HepG2 (cell line): ENCODE measurements around the gene CD44. TPM values are rescaled to one million over a fixed set of nuclear protein-coding genes. Genes with fewer than 3 reads are reported as not detected.
A peak's percentile ranks its signal among the peaks of the same experiment; 100 is the strongest.

Source experiments
- ATAC-seq: fragments of 200-7000 bp; cut with Tn5 transposase; 3 replicates; pipeline ENCODE4 v1.9.1; 2020; ENCODE audit warnings: mild to moderate bottlenecking, moderate library complexity
- BruUV-seq: library from RNA; stranded (reverse); fragments of 400-500 nt; replicated peaks from 2 replicates; lab custom pipeline; 2021; lab: Mats Ljungman, UMichigan
- CTCF ChIA-PET: fragments of 300-600 bp; formaldehyde crosslinking; extraction: SDS; loops from one replicate; lab custom pipeline; 2021; ENCODE audit warnings: low total read pairs, inconsistent platforms, low intra/inter-chr PET ratio; lab: Yijun Ruan, JAX
- POLR2A ChIA-PET: fragments of 350-600 bp; sonication (Branson Sonifier 250); formaldehyde crosslinking; loops from one replicate; lab custom pipeline; 2020; ENCODE audit warnings: antibody characterized with exemption, inconsistent platforms; lab: Yijun Ruan, JAX
- DNase-seq: peaks from one replicate; pipeline ENCODE4 v3.0.0-alpha.2; 2015; ENCODE audit warnings: low spot score
- FAIRE-seq: peaks from 3 replicates; lab custom pipeline; 2011; peaks lifted over from hg19 to GRCh38; lab: Jason Lieb, UNC
- H2AFZ ChIP-seq: one replicate; pipeline ENCODE4 v1.6.1; 2011; ENCODE audit warnings: low read length, inconsistent platforms
- H3K27ac ChIP-seq: fragments of 300-600 bp; 3 replicates; pipeline ENCODE4 v1.8.0; 2011; ENCODE audit warnings: mixed run types, mild to moderate bottlenecking, mixed read lengths, low read length, inconsistent platforms; ENCODE audit not compliant: insufficient read depth; ENCODE audit errors: extremely low read length
- H3K27me3 ChIP-seq, 2 experiments: fragments of 200-600 bp in 1 of 2; 2 replicates in 1 of 2; 3 replicates in 1 of 2; pipeline versions ENCODE4 v1.6.0 to v1.8.0; 2011; ENCODE audit warnings: low read length in 2 of 2, mild to moderate bottlenecking in 2 of 2, moderate library complexity in 2 of 2, inconsistent platforms in 1 of 2; ENCODE audit not compliant: insufficient read depth in 2 of 2, control insufficient read depth in 1 of 2
- H3K36me3 ChIP-seq, 2 experiments: fragments of 200-600 bp in 1 of 2; replicated peaks in 1 of 2; 2 replicates in 1 of 2; 3 replicates in 1 of 2; pipeline versions ENCODE4 v1.5.1 to v1.8.0; 2011; ENCODE audit warnings: low read length in 2 of 2, inconsistent platforms in 1 of 2; ENCODE audit not compliant: insufficient read depth in 2 of 2, control insufficient read depth in 1 of 2
- H3K4me1 ChIP-seq: 2 replicates; pipeline ENCODE4 v1.5.1; 2012; ENCODE audit warnings: low read length, inconsistent platforms; ENCODE audit not compliant: insufficient read depth
- H3K4me2 ChIP-seq: 2 replicates; pipeline ENCODE4 v1.6.0; 2011; ENCODE audit warnings: low read depth, low read length, inconsistent platforms
- H3K4me3 ChIP-seq, 3 experiments: fragments of 200-600 bp in 1 of 3; sonication (generic), shearing (Covaris generic) in 1 of 3; replicated peaks in 1 of 3; 2 replicates each; pipeline ENCODE4 v1.5.1; 2011 to 2016; ENCODE audit warnings: low read length in 3 of 3, inconsistent platforms in 2 of 3, low read depth in 2 of 3, mild to moderate bottlenecking in 2 of 3, control low read depth in 1 of 3, mixed read lengths in 1 of 3; ENCODE audit not compliant: insufficient read depth in 1 of 3
- H3K79me2 ChIP-seq: one replicate; pipeline ENCODE4 v1.6.1; 2011; ENCODE audit warnings: low read length, inconsistent platforms; ENCODE audit not compliant: insufficient read depth
- H3K9ac ChIP-seq: 2 replicates; pipeline ENCODE4 v1.6.0; 2011; ENCODE audit warnings: mild to moderate bottlenecking, low read depth, low read length, inconsistent platforms; ENCODE audit not compliant: insufficient read depth
- H3K9me3 ChIP-seq: 2 replicates; pipeline ENCODE4 v1.5.1; 2012; ENCODE audit warnings: mild to moderate bottlenecking, low read length
- H4K20me1 ChIP-seq: 2 replicates; pipeline ENCODE4 v1.6.0; 2011; ENCODE audit warnings: inconsistent platforms, mild to moderate bottlenecking, low read length, moderate library complexity; ENCODE audit not compliant: insufficient read depth
- ATF7 ChIP-seq, 2 experiments: fragments of 450-650 bp in 1 of 2; sonication (generic) in 1 of 2; formaldehyde crosslinking in 1 of 2; IDR thresholded peaks; 2 replicates each; pipeline versions ENCODE4 v1.4.0 to v1.6.1; 2016 to 2020; ENCODE audit warnings: antibody characterized with exemption in 1 of 2, mild to moderate bottlenecking in 1 of 2, missing genetic modification reagents in 1 of 2
- RELA ChIP-seq: sonication (generic); formaldehyde crosslinking; IDR thresholded peaks from 2 replicates; pipeline ENCODE4 v1.4.0; 2020; ENCODE audit warnings: missing genetic modification reagents
- ZFP82 ChIP-seq: sonication (generic); formaldehyde crosslinking; IDR thresholded peaks from 2 replicates; pipeline ENCODE4 v1.5.1; 2020; ENCODE audit warnings: mild to moderate bottlenecking, missing genetic modification reagents, borderline replicate concordance
- ZNF329 ChIP-seq: sonication (generic); formaldehyde crosslinking; IDR thresholded peaks from 2 replicates; pipeline ENCODE4 v1.9.0; 2021; ENCODE audit warnings: low read depth, mild to moderate bottlenecking, missing genetic modification reagents
- ZNF629 ChIP-seq: sonication (generic); formaldehyde crosslinking; conservative IDR thresholded peaks from 2 replicates; pipeline ENCODE4 v1.5.0; 2020; ENCODE audit warnings: missing genetic modification reagents
- ZNF674 ChIP-seq: sonication (generic); formaldehyde crosslinking; IDR thresholded peaks from 2 replicates; pipeline ENCODE4 v1.5.0; 2020; ENCODE audit warnings: low read depth, mild to moderate bottlenecking, missing genetic modification reagents
- whole genome bisulfite sequencing: methylation state at CpG from one replicate; pipeline ENCODE4 v1.1.6; 2017; ENCODE audit warnings: low lambda C conversion rate; 5-methylcytosine and 5-hydroxymethylcytosine counted together
- in situ Hi-C: cut with HindIII; loops from 2 replicates; pipeline ENCODE4 v1.10.0; 2017; ENCODE audit warnings: low pct_unique_long_range_greater_than_20kb; ENCODE audit not compliant: extremely low pct_ligation_motif_present
- intact Hi-C: fragments of 100-400 bp; cut with micrococcal nuclease; formaldehyde crosslinking; loops from one replicate; pipeline ENCODE4 v1.10.0; 2022; ENCODE audit not compliant: unreplicated experiment
- polyA plus RNA-seq, 8 experiments: library from polyadenylated mRNA; depleted of rRNA in 3 of 8; stranded (reverse) in 7 of 8; unstranded in 1 of 8; fragments of >200 nt; fragmentation: Illumina TruSeq in 4 of 8; extraction: Trizol in 4 of 8; gene quantifications; 2 replicates each; pipeline versions ENCODE4 v1.2.1 to v1.2.3, GENCODE V29; 2011 to 2016; ENCODE audit warnings: low read depth in 4 of 8, missing spikeins in 1 of 8, mixed read lengths in 1 of 8; ENCODE audit not compliant: insufficient read depth in 1 of 8
- total RNA-seq, 5 experiments: library from RNA; depleted of rRNA; stranded (reverse); fragments of >200 nt; fragmentation: Illumina TruSeq; extraction: Trizol; gene quantifications; 2 replicates each; pipeline ENCODE4 v1.2.3, GENCODE V29; 2016; ENCODE audit warnings: low read depth in 1 of 5
- TF ChIP-seq, protein P1 (sequence below): IDR thresholded peaks from 2 replicates; pipeline ENCODE4 v1.6.1; 2016; ENCODE audit warnings: low read depth, control low read depth
- TF ChIP-seq, protein P2 (sequence below): sonication (generic); formaldehyde crosslinking; IDR thresholded peaks from 2 replicates; pipeline ENCODE4 v1.4.0; 2020; ENCODE audit warnings: missing genetic modification reagents
- TF ChIP-seq, protein P3 (sequence below): IDR thresholded peaks from 2 replicates; pipeline ENCODE4 v1.6.1; 2016; ENCODE audit warnings: missing compliant biosample characterization, missing genetic modification reagents, borderline replicate concordance
- TF ChIP-seq, protein P4 (sequence below): sonication (generic); formaldehyde crosslinking; IDR thresholded peaks from 2 replicates; pipeline ENCODE4 v1.4.0; 2020; ENCODE audit warnings: mild to moderate bottlenecking, missing genetic modification reagents

Gene CD44
- total and polyA plus RNA-seq, 2 of the 13 experiments (the other 11 are each of a cell fraction or from before 2014, with no cell fraction given) = 0.02 to 0.11 TPM

DNA sequence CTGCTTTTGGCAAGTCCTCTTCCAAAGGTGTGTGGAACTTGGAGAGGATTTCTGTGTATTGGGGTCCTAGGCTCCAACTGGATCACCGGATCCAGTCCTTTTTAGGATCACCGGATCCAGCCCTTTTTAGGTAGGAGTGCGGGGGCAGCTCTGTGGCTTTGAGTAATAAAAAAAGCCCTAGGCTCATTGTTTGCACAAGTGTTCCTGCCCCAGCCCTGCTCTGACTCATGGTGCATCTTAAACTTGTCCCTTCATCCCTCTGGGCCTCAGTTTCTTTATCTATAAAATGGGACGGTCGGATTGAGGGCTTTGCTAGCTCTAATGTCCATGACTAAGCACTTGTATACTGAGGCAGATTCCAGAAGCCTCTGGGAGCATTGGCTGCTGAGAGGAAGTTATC is 22.7 kb upstream of the CD44 start:
- CTCF ChIA-PET = no interaction called here
- no peak overlapping the region for H3K4me2 ChIP-seq
- ATAC-seq = no peak

GRCh38 chr11:35116762-35117640 is 22.0 kb upstream of the CD44 start:
- Histone ChIP-seq H3K9me3 (no peaks in the 10 kb centered on the region), H3K4me3 (no peak overlapping the region), H4K20me1 (no peaks in the 10 kb centered on the region), H3K4me1 (no peaks in the 10 kb centered on the region), H3K4me2 (no peak overlapping the region), H2AFZ (no peak overlapping the region), H3K9ac (no peak overlapping the region), H3K36me3 (no peaks in the 10 kb centered on the region), H3K27me3 (peaks cover 0 to 4% of the 10 kb centered on the region in 2 experiments; a peak in 2 of 5 replicates), H3K27ac (no peak overlapping the region), H3K79me2 (no peaks in the 10 kb centered on the region)
- DNase-seq (no peak), ATAC-seq (no peak), FAIRE-seq (no peak)
- BruUV-seq = no TSS peak
- ChIA-PET CTCF (no interaction called here), POLR2A (no interaction called here)
- WGBS = 5% methylated on average over 3 of the region's 4 CpGs
- in situ Hi-C loops (loop anchor here (10.0 kb wide), 1 partner anchor 58 kb away; no protein-coding TSS in a partner anchor), intact Hi-C loops (no loop called here)
- TF ChIP-seq, protein P1, sequence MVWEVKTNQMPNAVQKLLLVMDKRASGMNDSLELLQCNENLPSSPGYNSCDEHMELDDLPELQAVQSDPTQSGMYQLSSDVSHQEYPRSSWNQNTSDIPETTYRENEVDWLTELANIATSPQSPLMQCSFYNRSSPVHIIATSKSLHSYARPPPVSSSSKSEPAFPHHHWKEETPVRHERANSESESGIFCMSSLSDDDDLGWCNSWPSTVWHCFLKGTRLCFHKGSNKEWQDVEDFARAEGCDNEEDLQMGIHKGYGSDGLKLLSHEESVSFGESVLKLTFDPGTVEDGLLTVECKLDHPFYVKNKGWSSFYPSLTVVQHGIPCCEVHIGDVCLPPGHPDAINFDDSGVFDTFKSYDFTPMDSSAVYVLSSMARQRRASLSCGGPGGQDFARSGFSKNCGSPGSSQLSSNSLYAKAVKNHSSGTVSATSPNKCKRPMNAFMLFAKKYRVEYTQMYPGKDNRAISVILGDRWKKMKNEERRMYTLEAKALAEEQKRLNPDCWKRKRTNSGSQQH = no peak
- TF ChIP-seq ATF7 (IDR thresholded peaks at IDR 0.05) = no peak
- TF ChIP-seq ATF7 (CRISPR knock-in tag; IDR thresholded peaks at IDR 0.05) = no peak
- no peak for TF ChIP-seq ZNF329 (CRISPR knock-in tag)
- TF ChIP-seq RELA (CRISPR knock-in tag) = no peak
- TF ChIP-seq, protein P2, sequence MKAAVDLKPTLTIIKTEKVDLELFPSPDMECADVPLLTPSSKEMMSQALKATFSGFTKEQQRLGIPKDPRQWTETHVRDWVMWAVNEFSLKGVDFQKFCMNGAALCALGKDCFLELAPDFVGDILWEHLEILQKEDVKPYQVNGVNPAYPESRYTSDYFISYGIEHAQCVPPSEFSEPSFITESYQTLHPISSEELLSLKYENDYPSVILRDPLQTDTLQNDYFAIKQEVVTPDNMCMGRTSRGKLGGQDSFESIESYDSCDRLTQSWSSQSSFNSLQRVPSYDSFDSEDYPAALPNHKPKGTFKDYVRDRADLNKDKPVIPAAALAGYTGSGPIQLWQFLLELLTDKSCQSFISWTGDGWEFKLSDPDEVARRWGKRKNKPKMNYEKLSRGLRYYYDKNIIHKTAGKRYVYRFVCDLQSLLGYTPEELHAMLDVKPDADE (CRISPR knock-in tag) = no peak
- no peak for TF ChIP-seq ZFP82 (CRISPR knock-in tag)
- TF ChIP-seq, protein P3, sequence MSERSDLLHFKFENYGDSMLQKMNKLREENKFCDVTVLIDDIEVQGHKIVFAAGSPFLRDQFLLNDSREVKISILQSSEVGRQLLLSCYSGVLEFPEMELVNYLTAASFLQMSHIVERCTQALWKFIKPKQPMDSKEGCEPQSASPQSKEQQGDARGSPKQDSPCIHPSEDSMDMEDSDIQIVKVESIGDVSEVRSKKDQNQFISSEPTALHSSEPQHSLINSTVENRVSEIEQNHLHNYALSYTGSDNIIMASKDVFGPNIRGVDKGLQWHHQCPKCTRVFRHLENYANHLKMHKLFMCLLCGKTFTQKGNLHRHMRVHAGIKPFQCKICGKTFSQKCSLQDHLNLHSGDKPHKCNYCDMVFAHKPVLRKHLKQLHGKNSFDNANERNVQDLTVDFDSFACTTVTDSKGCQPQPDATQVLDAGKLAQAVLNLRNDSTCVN (CRISPR knock-in tag) = no peak
- TF ChIP-seq ZNF674 (CRISPR knock-in tag) = no peak

More for the DNA sequence above, 22.7 kb upstream of the CD44 start:
- in situ Hi-C loops (loop anchor here (10.0 kb wide), 1 partner anchor 59 kb away; no protein-coding TSS in a partner anchor), intact Hi-C loops (no loop called here)
- no TSS peak for BruUV-seq
- DNase-seq (no peak), FAIRE-seq (no peak)
- no peak overlapping the region for H3K4me3 ChIP-seq
- H2AFZ ChIP-seq = no peak overlapping the region
- no peaks in the 10 kb centered on the region for H3K79me2 ChIP-seq
- H3K4me1 ChIP-seq = no peaks in the 10 kb centered on the region
- H3K9ac ChIP-seq = no peak overlapping the region
- H3K27me3 ChIP-seq = peaks cover 0 to 4% of the 10 kb centered on the region in 2 experiments; a peak in 2 of 5 replicates
- H3K9me3 ChIP-seq = no peaks in the 10 kb centered on the region
- TF ChIP-seq, protein P4, sequence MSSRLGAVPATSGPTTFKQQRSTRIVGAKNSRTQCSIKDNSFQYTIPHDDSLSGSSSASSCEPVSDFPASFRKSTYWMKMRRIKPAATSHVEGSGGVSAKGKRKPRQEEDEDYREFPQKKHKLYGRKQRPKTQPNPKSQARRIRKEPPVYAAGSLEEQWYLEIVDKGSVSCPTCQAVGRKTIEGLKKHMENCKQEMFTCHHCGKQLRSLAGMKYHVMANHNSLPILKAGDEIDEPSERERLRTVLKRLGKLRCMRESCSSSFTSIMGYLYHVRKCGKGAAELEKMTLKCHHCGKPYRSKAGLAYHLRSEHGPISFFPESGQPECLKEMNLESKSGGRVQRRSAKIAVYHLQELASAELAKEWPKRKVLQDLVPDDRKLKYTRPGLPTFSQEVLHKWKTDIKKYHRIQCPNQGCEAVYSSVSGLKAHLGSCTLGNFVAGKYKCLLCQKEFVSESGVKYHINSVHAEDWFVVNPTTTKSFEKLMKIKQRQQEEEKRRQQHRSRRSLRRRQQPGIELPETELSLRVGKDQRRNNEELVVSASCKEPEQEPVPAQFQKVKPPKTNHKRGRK = no peak
- peak; percentile 46; the same call in 1 of the 2 replicates for TF ChIP-seq ZNF629 (CRISPR knock-in tag)
- WGBS = 16% methylated on average over 3 of the region's 5 CpGs
- H3K27ac ChIP-seq = no peak overlapping the region
- POLR2A ChIA-PET = no interaction called here
- no peaks in the 10 kb centered on the region for H4K20me1 ChIP-seq
- H3K36me3 ChIP-seq = no peaks in the 10 kb centered on the region
